Cardiac muscle cell (in vitro differentiated cells and primary cell): ENCODE results near the gene FRY. TPM values are rescaled to one million over a fixed set of nuclear protein-coding genes. Genes with fewer than 3 reads are reported as not detected.
"Not testable (repeated sequence)": the region's sequence is repeated elsewhere in the genome, so short reads cannot be mapped to it uniquely, and the experiment has no call there.

ENCODE experiments used
- DNase-seq, 2 donors: peaks; one replicate each; pipeline versions ENCODE4 v3.0.0 to v3.0.0-alpha.2; 2010 to 2017; ENCODE audit warnings: low read depth in 1 of 2, low spot score in 1 of 2
- H3K27ac ChIP-seq: fragments of 200-600 bp; sonication (generic); 2 replicates; pipeline ENCODE4 v1.5.1; 2016
- H3K27me3 ChIP-seq: fragments of 200-600 bp; sonication (generic); 2 replicates; pipeline ENCODE4 v1.6.0; 2016; ENCODE audit warnings: control low read depth
- H3K36me3 ChIP-seq: fragments of 200-600 bp; sonication (generic); 2 replicates; pipeline ENCODE4 v1.5.1; 2016; ENCODE audit warnings: control low read depth
- H3K4me1 ChIP-seq: fragments of 200-600 bp; sonication (generic); 2 replicates; pipeline ENCODE4 v1.8.1; 2017; ENCODE audit warnings: low read depth, mild to moderate bottlenecking, mixed run types
- H3K4me3 ChIP-seq: fragments of 200-600 bp; sonication (generic); 2 replicates; pipeline ENCODE4 v1.5.1; 2016; ENCODE audit warnings: mild to moderate bottlenecking
- H3K9me3 ChIP-seq: fragments of 200-600 bp; sonication (generic); 2 replicates; pipeline ENCODE4 v1.5.1; 2017; ENCODE audit warnings: low read depth, mild to moderate bottlenecking, control low read depth
- polyA plus RNA-seq: library from polyadenylated mRNA; unstranded; fragments of >200 nt; fragmentation: Nextera tagmentation; extraction: Ambion mirVana; gene quantifications from 2 replicates; pipeline ENCODE4 v1.2.1, GENCODE V29; 2016
- total RNA-seq: library from RNA; depleted of rRNA; stranded (reverse); fragments of >200 nt; gene quantifications from 2 replicates; pipeline ENCODE4 v1.2.3, GENCODE V29; 2016
- TF ChIP-seq, protein P1 (sequence below): IDR thresholded peaks from 2 replicates; pipeline ENCODE4 v1.5.1; 2012; ENCODE audit warnings: low read depth, mild to moderate bottlenecking, low read length

Gene FRY
- 8.9 and 13.2 TPM in 2 replicates for total RNA-seq
- polyA plus RNA-seq = 2.0 and 2.4 TPM in 2 replicates

DNA sequence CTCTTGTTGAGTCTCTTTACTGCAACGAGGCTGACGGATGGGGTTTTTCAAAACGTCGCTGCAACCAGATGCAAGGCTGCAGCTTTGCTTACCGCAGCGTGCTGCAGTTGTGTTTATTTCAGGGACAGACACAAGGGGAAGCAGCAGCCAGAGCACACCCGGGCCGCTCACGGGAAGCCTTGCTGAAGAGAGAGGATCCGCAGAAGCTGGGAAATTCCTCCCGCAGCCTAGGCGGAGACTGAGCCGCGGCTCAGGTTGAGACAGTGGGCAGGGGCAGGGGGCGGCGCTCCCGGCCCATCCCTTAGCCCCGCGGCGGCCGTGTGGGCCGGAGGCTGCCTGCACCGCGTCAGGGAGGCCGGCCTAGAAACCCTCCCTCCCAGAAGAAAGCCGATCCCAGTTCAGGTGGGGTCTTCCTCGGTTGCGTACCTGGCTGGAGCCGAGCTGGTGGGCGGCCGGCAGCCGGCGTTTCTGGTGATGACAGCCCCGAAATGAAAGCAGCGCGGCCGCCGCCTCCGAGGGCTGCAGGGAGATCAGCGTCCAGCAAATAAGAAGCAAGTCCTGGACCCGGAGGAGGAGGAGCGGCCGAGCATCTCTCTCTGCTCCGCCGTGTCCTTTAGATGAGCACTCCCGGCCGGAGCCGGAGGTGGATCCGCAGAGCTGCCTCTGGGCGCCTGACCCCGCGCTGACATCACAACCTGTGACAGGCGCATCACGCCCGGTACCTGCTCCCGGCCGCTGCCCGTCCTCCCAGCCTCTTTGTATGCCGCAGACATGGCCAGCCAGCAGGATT, at the start of gene FRY:
Gene FRY, plus strand, starts transcription at position 750 of the 790 bp plus-strand sequence. Its CDS starts 22 bp downstream, at position 772.
- Histone ChIP-seq H3K27ac (no peak within 1 kb of the TSS), H3K4me3 (peak within 1 kb of the TSS; percentile 55), H3K4me1 (peaks cover 12% of the 10 kb centered on the region), H3K27me3 (peaks cover 26% of the 10 kb centered on the region), H3K36me3 (no peaks in the 10 kb centered on the region), H3K9me3 (no peaks in the 10 kb centered on the region)
- TF ChIP-seq, protein P1, sequence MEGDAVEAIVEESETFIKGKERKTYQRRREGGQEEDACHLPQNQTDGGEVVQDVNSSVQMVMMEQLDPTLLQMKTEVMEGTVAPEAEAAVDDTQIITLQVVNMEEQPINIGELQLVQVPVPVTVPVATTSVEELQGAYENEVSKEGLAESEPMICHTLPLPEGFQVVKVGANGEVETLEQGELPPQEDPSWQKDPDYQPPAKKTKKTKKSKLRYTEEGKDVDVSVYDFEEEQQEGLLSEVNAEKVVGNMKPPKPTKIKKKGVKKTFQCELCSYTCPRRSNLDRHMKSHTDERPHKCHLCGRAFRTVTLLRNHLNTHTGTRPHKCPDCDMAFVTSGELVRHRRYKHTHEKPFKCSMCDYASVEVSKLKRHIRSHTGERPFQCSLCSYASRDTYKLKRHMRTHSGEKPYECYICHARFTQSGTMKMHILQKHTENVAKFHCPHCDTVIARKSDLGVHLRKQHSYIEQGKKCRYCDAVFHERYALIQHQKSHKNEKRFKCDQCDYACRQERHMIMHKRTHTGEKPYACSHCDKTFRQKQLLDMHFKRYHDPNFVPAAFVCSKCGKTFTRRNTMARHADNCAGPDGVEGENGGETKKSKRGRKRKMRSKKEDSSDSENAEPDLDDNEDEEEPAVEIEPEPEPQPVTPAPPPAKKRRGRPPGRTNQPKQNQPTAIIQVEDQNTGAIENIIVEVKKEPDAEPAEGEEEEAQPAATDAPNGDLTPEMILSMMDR = peak; percentile 24
- DNase-seq = peak; percentile 64 to 78

DNA sequence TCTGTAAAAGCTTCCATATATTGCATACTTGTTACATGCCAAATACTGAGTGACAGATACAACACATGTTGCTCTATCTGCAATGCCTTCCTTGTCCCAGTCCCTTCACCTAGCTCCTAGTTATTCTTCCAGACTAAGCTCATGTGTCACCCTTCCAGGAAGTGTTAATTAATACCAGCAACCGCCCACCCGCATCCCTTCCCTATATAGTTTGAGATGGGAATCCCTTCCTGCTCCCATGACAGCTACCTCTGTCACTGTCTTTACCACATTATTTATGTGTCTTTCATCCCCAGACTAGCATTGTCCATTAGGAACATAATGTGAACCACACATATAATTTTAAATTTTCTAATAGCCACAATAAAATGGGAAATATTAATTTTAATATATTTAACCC, 49.5 kb upstream of the FRY start:
- no peaks in the 10 kb centered on the region for H3K36me3 ChIP-seq
- H3K27ac ChIP-seq = no peak overlapping the region
- no peaks in the 10 kb centered on the region for H3K4me1 ChIP-seq
- no peak overlapping the region for H3K4me3 ChIP-seq
- no peak for DNase-seq
- TF ChIP-seq, protein P1 = no peak
- H3K9me3 ChIP-seq = no peaks in the 10 kb centered on the region
- H3K27me3 ChIP-seq = no peaks in the 10 kb centered on the region

DNA sequence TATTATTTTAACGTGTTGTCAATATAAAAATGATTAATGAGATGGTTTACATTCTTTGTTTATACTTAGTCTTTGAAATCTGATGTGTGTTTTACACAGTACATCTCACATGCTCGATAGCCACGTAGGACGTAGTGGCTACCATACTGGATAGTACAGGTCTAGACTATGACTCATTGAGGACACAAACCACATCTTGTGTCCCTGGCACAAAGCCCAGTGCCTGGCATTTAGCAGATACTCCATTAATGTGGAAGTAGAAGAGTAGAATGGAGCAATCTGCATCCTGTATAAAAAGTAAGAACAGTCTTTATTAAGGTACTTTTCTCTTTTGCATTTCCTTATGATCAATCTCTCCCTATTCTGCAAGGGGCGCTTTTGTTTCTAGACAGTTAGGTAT, 49.0 kb upstream of the FRY start:
- no peak overlapping the region for H3K4me3 ChIP-seq
- TF ChIP-seq, protein P1 = no peak
- peak in 1 of 2 donors; percentile 94 for DNase-seq
- H3K4me1 ChIP-seq = no peaks in the 10 kb centered on the region
- no peak overlapping the region for H3K27ac ChIP-seq
- no peaks in the 10 kb centered on the region for H3K27me3 ChIP-seq
- H3K36me3 ChIP-seq = no peaks in the 10 kb centered on the region
- H3K9me3 ChIP-seq = no peaks in the 10 kb centered on the region

DNA sequence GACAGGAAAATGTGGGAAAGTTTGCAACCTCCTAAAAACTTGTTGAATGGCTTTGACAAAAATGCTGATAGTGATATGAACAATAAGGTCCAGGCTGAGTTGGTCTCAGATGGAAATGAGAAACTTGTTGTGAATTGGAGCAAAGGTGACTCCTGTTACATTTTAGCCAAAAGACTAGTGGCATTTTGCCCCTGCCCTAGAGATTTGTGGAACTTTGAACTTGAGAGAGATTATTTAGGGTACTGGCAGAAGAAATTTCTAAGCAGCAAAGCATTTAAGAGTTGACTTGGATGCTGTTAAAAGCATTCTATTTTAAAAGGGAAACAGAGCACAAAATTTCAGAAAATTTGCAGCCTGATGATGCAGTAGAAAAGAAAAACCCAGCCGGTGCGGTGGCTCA, 47.9 kb upstream of the FRY start:
- H3K27me3 ChIP-seq, H3K4me3 ChIP-seq, H3K27ac ChIP-seq, H3K4me1 ChIP-seq, H3K9me3 ChIP-seq, DNase-seq, H3K36me3 ChIP-seq: not testable (repeated sequence)

DNA sequence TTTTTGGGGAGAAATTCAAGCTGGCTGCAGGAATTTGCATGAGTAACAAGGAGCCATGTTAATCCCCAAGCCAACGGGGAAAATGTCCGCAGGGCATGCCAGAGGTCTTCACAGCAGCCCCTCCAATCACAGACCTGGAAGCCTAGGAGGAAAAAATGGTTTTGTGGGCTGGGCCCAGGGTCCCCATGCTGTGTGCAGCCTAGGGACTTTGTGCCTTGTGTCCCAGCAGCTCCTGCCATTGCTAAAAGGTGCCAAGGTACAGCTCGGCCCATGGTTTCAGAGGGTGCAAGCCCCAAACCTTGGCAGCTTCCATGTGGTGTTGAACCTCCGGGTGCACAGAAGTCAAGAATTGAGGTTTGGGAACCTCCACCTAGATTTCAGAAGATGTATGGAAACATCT, 47.2 kb upstream of the FRY start:
- H3K27me3 ChIP-seq, DNase-seq, H3K9me3 ChIP-seq, H3K36me3 ChIP-seq, H3K4me3 ChIP-seq, H3K27ac ChIP-seq, H3K4me1 ChIP-seq: not testable (repeated sequence)

DNA sequence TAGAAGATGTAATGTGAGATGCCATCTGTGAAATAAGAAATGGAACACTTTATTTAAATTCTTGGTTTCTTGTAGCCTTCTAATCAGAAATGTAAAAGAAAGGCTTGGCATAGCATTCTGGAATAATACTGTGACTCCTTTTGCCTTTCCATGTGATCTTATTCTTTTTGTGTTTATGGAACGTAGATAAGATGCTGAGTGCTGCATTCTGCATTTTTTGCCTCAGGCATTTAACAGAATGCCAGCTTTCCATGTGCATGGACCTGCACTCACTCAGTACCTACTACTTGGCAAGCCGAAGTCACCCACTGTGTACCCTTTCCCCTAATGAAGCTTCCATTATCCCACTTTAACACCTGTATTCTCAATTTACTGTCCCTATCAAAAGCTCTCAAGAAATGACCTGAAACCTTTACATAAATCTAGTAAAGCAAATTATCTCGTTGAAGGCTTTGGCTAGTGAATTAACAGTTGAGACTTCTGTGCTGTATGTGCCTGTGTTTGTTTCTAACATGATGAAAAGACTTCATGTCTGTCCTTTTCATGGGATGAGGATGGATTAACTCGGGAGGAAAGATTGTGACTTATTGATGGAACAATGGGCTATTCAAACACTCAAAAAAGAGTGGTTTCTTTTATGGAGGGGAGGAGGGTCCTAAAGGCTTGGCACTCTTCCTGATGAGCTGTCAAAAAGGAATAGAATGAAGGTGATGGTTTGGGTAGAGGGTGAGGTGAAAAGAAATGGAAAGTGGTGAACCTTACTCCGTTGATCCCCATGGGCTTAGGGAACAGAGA, 44.7 kb upstream of the FRY start:
- Histone ChIP-seq H3K4me1 (no peaks in the 10 kb centered on the region), H3K36me3 (no peaks in the 10 kb centered on the region), H3K27ac (no peak overlapping the region), H3K4me3 (no peak overlapping the region), H3K27me3 (no peaks in the 10 kb centered on the region), H3K9me3 (no peaks in the 10 kb centered on the region)
- DNase-seq = no peak
- TF ChIP-seq, protein P1 = no peak
